HG02610 (cell line): ENCODE measurements around the gene PON2.

ENCODE experiments used
- ATAC-seq: cut with Tn5 transposase; IDR thresholded peaks from one replicate; pipeline ENCODE4 v1.9.1; 2021; ENCODE audit warnings: mild to moderate bottlenecking, moderate library complexity; ENCODE audit not compliant: unreplicated experiment

PON2 gene

GRCh38 chr7:95446618-95447017 lies 11.8 kb upstream of the PON2 start:
- no peak for ATAC-seq

- no peak for ATAC-seq
These were observed 10.0 kb upstream of the PON2 start for GRCh38 chr7:95444796-95445195.

- no peak for ATAC-seq
These were observed 6.4 kb upstream of the PON2 start for GRCh38 chr7:95441042-95441823.

GRCh38 chr7:95440394-95441038 lies 5.7 kb upstream of the PON2 start:
- ATAC-seq = no peak

GRCh38 chr7:95436407-95436806 lies 1.6 kb upstream of the PON2 start:
- no peak for ATAC-seq

GRCh38 chr7:95435422-95435780 lies 573 bp upstream of the PON2 start:
- ATAC-seq = no peak

- ATAC-seq = no peak
These were observed 774 bp downstream of the PON2 start for GRCh38 chr7:95433952-95434556.

- ATAC-seq = no peak
These were observed 1.7 kb downstream of the PON2 start for GRCh38 chr7:95433129-95433528.

- ATAC-seq = no peak
These were observed 2.2 kb downstream of the PON2 start for GRCh38 chr7:95432606-95433005.

GRCh38 chr7:95430864-95431263 lies 4.0 kb downstream of the PON2 start:
- ATAC-seq = no peak

- no peak for ATAC-seq
These were observed 5.4 kb downstream of the PON2 start for GRCh38 chr7:95429241-95429990.

GRCh38 chr7:95427914-95428516 lies 6.8 kb downstream of the PON2 start:
- no peak for ATAC-seq

- ATAC-seq = no peak
These were observed 7.7 kb downstream of the PON2 start for GRCh38 chr7:95427166-95427565.

GRCh38 chr7:95425694-95426093 lies 9.1 kb downstream of the PON2 start:
- no peak for ATAC-seq

- no peak for ATAC-seq
These were observed 10.1 kb downstream of the PON2 start for GRCh38 chr7:95424716-95425115.

GRCh38 chr7:95421847-95422444 lies 12.9 kb downstream of the PON2 start:
- peak; percentile 56 for ATAC-seq

- ATAC-seq = peak; percentile 65
These were observed 13.6 kb downstream of the PON2 start for GRCh38 chr7:95421000-95421846.

GRCh38 chr7:95412075-95412474 lies 22.8 kb downstream of the PON2 start:
- no peak for ATAC-seq

GRCh38 chr7:95411666-95412065 lies 23.2 kb downstream of the PON2 start:
- ATAC-seq = no peak

GRCh38 chr7:95411036-95411435 lies 23.8 kb downstream of the PON2 start:
- ATAC-seq = no peak
